ENCODE results near the gene NCDN.
A peak's percentile ranks its signal among the peaks of the same experiment; 100 is the strongest.

- no peak for TF ChIP-seq EP300 (IDR thresholded peaks at IDR 0.05)
- TF ChIP-seq CTCF (IDR thresholded peaks at IDR 0.05): peak; percentile 42 to 73 (median 59)
- no peak for TF ChIP-seq POLR2A (IDR thresholded peaks at IDR 0.05)
- no peak for TF ChIP-seq POLR2AphosphoS5 (IDR thresholded peaks at IDR 0.05)
These were observed 6.7 kb downstream of the NCDN start for GRCh38 chr1:35564037-35564883.

All from sigmoid colon (tissue), 4 donors.